NCI-H2227 (cell line): ENCODE data around the gene RAB5IF.
"Not testable (repeated sequence)": the region's sequence is repeated elsewhere in the genome, so short reads cannot be mapped to it uniquely, and the experiment has no call there.

Experiments
- DNase-seq: peaks from one replicate; lab custom pipeline; 2025; ENCODE audit not compliant: unreplicated experiment; lab: John Stamatoyannopoulos, UW

RAB5IF gene

GRCh38 chr20:36605399-36606157 is at the start of gene RAB5IF:
Gene RAB5IF (plus strand): TSS chr20:36605779. CDS start chr20:36605952, 173 bp downstream.
- peak; percentile 100 for DNase-seq

GRCh38 chr20:36562724-36563123 is 42.9 kb upstream of the RAB5IF start:
- peak; percentile 30 for DNase-seq

DNA sequence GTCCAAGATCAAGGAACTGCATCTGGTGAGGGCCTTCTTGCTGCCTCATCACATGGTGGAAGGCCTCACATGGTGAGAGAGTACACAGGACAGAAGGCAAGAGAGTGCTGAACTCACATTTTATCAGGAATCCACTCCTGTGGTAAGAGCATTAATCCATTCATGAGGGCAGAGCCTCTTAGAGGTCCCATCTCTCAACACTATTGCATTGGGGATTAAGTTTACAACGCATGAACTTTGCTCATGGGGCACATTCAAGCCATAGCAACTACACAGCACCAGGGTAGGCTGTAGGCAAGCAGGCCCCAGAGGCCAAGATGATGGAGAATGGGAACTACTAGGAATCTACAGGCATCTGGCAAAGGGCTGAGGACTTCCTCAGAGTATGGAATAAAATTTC is 42.2 kb upstream of the RAB5IF start:
- no peak for DNase-seq

- not testable (repeated sequence) for DNase-seq
These were observed 41.4 kb upstream of the RAB5IF start for GRCh38 chr20:36564078-36564725.

- DNase-seq: not testable (repeated sequence)
These were observed 40.9 kb upstream of the RAB5IF start for GRCh38 chr20:36564726-36565121.

DNA sequence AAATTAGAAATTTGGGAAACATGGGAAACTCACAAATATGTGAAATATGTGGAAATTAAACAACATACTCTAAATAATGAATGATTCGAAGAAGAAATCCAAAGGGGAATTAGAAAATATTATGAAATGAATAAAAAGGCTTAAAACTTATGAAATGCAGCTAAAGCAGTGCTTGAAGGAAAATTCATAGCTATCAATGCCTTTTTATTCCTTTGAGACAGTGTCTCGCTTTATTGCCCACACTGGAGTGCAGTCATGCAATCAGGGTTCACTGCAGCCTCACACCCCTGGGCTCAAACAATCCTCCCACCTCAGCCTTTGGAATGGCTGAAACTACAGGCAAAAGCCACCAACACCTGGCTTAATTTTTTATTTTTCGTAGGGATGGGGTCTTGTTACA is 40.1 kb upstream of the RAB5IF start:
- no peak for DNase-seq

DNA sequence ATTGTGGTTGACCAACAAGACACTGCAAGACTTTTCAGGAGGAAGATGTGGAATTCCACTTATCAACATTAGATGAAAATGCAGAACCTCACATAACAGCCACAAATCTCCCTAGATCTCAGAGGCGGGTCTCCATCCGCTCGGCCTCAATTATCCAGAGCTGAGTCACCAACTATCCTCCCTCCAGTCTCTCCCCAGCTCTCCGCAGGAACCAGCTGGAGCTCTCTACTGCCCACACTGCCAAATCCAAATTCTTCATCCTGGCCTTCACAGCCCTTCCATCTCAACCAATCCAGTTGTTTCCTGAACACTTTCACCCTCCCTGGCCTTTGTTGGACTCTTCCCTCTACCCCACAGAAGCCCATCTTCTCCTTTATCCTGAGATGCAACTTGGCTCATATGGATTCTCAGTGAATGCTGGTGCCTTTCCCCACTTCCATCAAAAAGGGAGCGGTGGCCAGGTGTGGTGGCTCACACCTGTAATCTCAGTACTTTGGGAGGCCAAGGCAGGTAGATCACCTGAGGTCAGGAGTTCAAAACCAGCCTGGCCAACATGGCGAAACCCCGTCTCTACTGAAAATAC is 35.6 kb upstream of the RAB5IF start:
- no peak for DNase-seq

DNA sequence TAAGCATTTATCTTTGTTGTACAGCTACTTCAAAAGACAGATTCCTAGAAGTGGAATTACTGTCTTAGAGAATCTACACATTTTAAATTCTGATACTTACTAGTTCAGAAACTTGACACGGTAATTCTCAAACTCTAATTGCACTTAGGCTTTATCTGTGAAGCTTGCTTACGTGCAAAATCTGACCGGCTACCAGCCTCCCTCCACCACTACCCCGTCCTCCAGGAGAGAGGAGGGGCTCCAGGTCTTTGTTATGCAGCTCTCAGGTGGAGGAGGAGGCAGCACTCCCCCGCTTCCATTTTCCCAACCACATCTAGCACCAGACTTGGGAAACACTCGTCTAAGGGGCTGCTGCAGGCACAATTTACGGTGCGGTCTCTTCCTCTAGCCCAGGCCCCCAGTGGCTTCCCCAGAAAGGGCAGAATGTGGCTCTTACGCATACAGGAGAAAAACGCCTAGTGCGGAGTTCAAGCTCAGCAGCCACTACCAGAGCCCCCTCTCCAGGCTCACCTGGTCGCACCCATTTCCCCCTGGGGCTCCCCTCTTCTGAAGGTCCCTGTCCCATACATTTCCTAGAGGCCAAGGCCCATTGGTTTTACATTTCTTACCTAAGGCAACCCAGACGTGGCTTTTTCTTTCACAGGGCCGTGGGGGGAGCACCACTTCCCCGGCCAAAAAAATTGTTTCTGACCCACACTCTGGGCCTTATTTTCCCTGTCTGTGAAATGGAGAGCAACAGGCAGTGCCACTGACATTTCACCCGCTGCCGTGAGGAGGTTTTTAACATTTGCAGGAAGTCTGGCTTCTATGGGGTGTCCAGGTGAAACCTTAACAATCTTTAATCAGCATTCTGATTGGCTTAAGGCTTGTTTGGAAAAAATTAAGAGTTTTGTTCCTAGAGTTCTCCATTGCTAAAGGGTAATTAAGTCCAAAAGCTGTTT is 33.7 kb upstream of the RAB5IF start:
- DNase-seq: peak; percentile 54

DNA sequence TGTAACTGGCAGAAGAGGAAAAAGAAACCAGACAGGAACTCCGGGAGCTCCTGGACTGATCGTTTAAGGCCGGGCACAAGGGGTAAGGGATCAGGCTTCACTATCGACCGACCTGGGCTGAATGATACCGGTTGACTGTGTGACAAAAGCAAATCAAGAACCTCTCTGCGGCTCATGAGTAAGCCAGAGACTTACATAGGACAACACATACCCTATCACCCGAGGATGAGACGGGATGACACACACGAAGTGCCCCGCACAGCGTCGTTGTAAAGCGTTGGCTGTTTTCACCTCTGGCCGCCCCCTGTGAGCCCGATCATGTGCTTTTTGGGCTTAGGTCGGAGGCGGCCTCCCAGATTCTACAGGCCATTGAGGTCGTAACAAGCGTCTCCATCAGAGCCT is 32.9 kb upstream of the RAB5IF start:
- no peak for DNase-seq

- DNase-seq: peak; percentile 70
These were observed 32.3 kb upstream of the RAB5IF start, which contains the start of gene TGIF2 for GRCh38 chr20:36573103-36573797. Gene TGIF2 (plus strand): TSS chr20:36573597. CDS start chr20:36578775, 5,178 bp downstream.

GRCh38 chr20:36573798-36574365 is 31.7 kb upstream of the RAB5IF start:
- DNase-seq: no peak

GRCh38 chr20:36574366-36575135 is 31.0 kb upstream of the RAB5IF start:
- peak; percentile 30 for DNase-seq

DNA sequence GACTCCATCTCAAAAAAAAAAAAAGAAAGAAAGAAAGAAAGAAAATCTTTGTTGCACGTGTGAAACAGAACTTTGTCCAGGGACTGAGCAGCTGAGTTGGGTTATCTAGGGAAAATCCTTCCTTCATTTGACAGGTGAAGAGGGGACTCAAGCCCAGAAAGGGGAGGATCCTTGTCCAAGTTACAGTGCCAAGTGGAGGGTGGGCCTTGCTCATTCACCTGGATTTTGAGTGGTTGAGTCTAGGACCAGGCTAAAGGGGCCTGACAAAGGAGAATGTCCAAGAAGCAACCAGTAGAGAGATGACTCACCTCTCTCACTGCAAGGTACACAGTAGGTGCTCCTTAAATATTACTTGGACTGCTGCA is 29.5 kb upstream of the RAB5IF start:
- no peak for DNase-seq

GRCh38 chr20:36578356-36579041 is 27.1 kb upstream of the RAB5IF start:
- DNase-seq: no peak

GRCh38 chr20:36579996-36580545 is 25.5 kb upstream of the RAB5IF start:
- no peak for DNase-seq

DNA sequence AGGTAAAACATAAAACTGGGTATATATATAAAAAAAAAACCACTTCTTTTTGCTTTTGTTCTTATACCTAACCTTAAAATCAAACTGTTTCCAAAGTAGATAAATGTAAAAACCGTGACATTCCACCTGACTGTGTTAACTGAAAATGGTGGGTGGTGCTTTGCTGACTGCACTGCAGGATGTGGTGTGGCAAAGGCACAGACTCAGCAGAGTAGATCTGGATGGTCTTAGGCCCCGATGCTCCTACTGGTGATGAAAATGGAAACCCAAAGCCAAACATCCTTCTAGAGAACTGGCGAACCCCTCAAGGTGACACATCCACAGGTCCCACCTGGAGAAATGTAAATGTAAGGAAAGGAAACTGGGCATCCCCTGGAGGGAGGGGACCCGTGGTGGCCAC is 23.3 kb upstream of the RAB5IF start:
- DNase-seq: no peak

- no peak for DNase-seq
These were observed 22.8 kb upstream of the RAB5IF start for GRCh38 chr20:36582821-36583220.

- DNase-seq: no peak
These were observed 21.5 kb upstream of the RAB5IF start for GRCh38 chr20:36584018-36584481.
